GM18498 (cell line): ENCODE measurements around the gene SAMD4A.

Source experiments
- ATAC-seq: cut with Tn5 transposase; IDR thresholded peaks from one replicate; pipeline ENCODE4 v1.9.1; 2021; ENCODE audit warnings: mild to moderate bottlenecking, moderate library complexity; ENCODE audit not compliant: unreplicated experiment

Gene SAMD4A

GRCh38 chr14:54775486-54776140, 208.7 kb downstream of the SAMD4A start:
- no peak for ATAC-seq

GRCh38 chr14:54776361-54777001, 209.6 kb downstream of the SAMD4A start:
- ATAC-seq: peak; percentile 55

GRCh38 chr14:54777395-54777794, 210.5 kb downstream of the SAMD4A start:
- ATAC-seq: no peak

GRCh38 chr14:54778618-54779345, 211.9 kb downstream of the SAMD4A start:
- ATAC-seq: no peak

- no peak for ATAC-seq
Observed at GRCh38 chr14:54781080-54781479, 214.2 kb downstream of the SAMD4A start.

GRCh38 chr14:54781961-54782750, 215.2 kb downstream of the SAMD4A start:
- ATAC-seq: no peak

GRCh38 chr14:54782751-54783659, 216.1 kb downstream of the SAMD4A start:
- ATAC-seq: peak; percentile 89

GRCh38 chr14:54783660-54784015, 216.7 kb downstream of the SAMD4A start:
- ATAC-seq: no peak

- no peak for ATAC-seq
Observed at GRCh38 chr14:54784060-54784459, 217.1 kb downstream of the SAMD4A start.

- ATAC-seq: no peak
Observed at GRCh38 chr14:54784657-54785056, 217.7 kb downstream of the SAMD4A start.

- no peak for ATAC-seq
Observed at GRCh38 chr14:54785136-54785777, 218.3 kb downstream of the SAMD4A start.

- ATAC-seq: no peak
Observed at GRCh38 chr14:54785778-54786770, 219.1 kb downstream of the SAMD4A start.

- ATAC-seq: no peak
Observed at GRCh38 chr14:54786838-54787237, 219.9 kb downstream of the SAMD4A start.

GRCh38 chr14:54787261-54787660, 220.3 kb downstream of the SAMD4A start:
- no peak for ATAC-seq

GRCh38 chr14:54788701-54789100, 221.8 kb downstream of the SAMD4A start:
- ATAC-seq: no peak

- no peak for ATAC-seq
Observed at GRCh38 chr14:54789166-54789565, 222.2 kb downstream of the SAMD4A start.

GRCh38 chr14:54789781-54790480, 223.0 kb downstream of the SAMD4A start:
- ATAC-seq: no peak

- ATAC-seq: no peak
Observed at GRCh38 chr14:54791001-54791400, 224.1 kb downstream of the SAMD4A start.
